ENCODE results near the gene TYK2.

The TYK2 gene

DNA sequence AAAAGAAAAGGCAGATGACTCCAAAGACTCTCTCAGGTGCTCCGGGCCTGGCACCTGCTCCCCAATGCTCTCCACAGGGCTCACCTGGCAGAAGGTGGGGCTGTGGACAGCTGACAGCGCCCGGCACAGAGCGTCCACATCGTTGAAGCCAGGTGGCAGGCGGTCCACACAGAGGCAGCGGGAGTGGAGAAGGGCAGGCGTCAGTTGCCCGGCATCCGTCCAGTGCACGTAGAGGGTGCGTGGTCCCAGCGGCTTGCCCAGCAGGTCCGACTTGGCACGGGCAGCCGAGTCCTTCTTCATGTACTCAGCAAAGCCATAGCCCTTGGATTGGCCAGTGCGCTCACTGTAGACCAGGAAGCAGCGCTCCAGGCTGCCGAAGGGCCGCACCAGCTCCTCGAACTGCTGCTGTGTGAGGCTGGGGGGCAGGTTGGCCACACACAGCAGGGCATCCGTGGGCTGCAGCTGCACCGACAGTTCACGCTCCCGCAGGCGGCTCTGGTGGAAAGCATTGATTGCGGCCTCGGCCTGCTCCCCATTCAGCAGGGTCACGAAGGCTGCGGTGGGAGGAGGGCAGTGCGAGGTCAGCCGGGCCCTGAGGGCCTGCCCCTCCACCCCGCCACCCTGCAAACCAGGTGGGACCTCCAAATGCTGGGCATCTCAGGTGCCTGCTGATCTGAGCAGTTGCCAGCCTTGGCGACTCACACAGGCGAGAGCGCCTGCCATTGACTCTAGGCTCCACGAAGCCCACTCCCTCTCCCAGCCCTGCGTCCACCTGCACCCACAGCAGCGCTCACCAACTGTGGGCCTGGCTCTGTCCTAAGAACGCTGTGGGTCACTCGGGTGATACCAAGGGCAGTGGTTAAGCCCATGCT, 51.6 kb downstream of the TYK2 start:
- no peak for TF ChIP-seq EZH2phosphoT487 (IDR thresholded peaks at IDR 0.05; ENCODE audit: borderline replicate concordance)
- TF ChIP-seq, protein P1, sequence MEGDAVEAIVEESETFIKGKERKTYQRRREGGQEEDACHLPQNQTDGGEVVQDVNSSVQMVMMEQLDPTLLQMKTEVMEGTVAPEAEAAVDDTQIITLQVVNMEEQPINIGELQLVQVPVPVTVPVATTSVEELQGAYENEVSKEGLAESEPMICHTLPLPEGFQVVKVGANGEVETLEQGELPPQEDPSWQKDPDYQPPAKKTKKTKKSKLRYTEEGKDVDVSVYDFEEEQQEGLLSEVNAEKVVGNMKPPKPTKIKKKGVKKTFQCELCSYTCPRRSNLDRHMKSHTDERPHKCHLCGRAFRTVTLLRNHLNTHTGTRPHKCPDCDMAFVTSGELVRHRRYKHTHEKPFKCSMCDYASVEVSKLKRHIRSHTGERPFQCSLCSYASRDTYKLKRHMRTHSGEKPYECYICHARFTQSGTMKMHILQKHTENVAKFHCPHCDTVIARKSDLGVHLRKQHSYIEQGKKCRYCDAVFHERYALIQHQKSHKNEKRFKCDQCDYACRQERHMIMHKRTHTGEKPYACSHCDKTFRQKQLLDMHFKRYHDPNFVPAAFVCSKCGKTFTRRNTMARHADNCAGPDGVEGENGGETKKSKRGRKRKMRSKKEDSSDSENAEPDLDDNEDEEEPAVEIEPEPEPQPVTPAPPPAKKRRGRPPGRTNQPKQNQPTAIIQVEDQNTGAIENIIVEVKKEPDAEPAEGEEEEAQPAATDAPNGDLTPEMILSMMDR (conservative IDR thresholded peaks at IDR 0.05; ENCODE audit: low read length) = no peak
- peaks cover 15% of the 10 kb centered on the region for H3K4me1 ChIP-seq (ENCODE audit: insufficient read depth, low read length, poor library complexity, severe bottlenecking)
- peaks cover 47% of the 10 kb centered on the region for H4K20me1 ChIP-seq (ENCODE audit: insufficient read depth, low read length, poor library complexity, severe bottlenecking)
- no peaks in the 10 kb centered on the region for H3K27me3 ChIP-seq (ENCODE audit: insufficient read depth, low read length, poor library complexity, severe bottlenecking)
- no peaks in the 10 kb centered on the region for H3K9me2 ChIP-seq (replicated peaks; ENCODE audit: low read depth, low read length)
- H3K36me3 ChIP-seq (ENCODE audit: insufficient read depth, low read length) = peaks cover 64% of the 10 kb centered on the region
- H2AFZ ChIP-seq (ENCODE audit: low read length) = no peak overlapping the region
- H3K9me3 ChIP-seq (ENCODE audit: insufficient read depth, low read depth, low read length) = no peaks in the 10 kb centered on the region
- no peak overlapping the region for H3K4me3 ChIP-seq (ENCODE audit: low read length, poor library complexity, severe bottlenecking)
- no peak overlapping the region for H3K4me2 ChIP-seq (ENCODE audit: low read depth, low read length, poor library complexity, severe bottlenecking)
- no peak overlapping the region for H3K9ac ChIP-seq (ENCODE audit: low read depth, low read length, poor library complexity, severe bottlenecking)
- peaks cover 60% of the 10 kb centered on the region for H3K79me2 ChIP-seq (ENCODE audit: insufficient read depth, low read length)
- H3F3A ChIP-seq (ENCODE audit: low read depth) = 0 out of 2 replicates have a peak, but pooled peaks cover 2% of the 10 kb centered on the region

DNA sequence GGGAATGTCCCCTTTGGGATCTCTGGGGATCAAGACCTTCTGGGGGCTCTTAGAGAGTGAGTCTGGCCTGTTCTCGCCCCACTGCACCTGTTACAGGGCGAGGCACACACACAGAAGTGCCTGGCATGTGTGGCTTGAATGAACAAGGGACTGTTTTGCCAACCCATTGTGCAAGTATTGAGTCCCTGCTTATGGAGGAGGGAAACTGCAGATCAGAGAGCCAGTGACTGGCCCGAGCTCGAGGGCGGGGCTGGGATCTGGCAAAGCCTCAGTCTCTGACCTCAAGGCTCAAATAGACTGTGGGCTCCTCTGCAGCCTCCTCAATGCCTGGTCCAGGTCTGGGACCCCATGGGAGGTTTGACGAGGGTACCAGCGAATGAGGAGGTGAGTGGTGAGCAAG, 52.6 kb downstream of the TYK2 start:
- peaks cover 46% of the 10 kb centered on the region for H4K20me1 ChIP-seq (ENCODE audit: insufficient read depth, low read length, poor library complexity, severe bottlenecking)
- peaks cover 73% of the 10 kb centered on the region for H3K36me3 ChIP-seq (ENCODE audit: insufficient read depth, low read length)
- H3F3A ChIP-seq (ENCODE audit: low read depth) = no peaks in the 10 kb centered on the region
- H2AFZ ChIP-seq (ENCODE audit: low read length) = no peak overlapping the region
- H3K4me1 ChIP-seq (ENCODE audit: insufficient read depth, low read length, poor library complexity, severe bottlenecking) = peaks cover 15% of the 10 kb centered on the region
- no peaks in the 10 kb centered on the region for H3K9me2 ChIP-seq (replicated peaks; ENCODE audit: low read depth, low read length)
- H3K9ac ChIP-seq (ENCODE audit: low read depth, low read length, poor library complexity, severe bottlenecking) = no peak overlapping the region
- H3K27me3 ChIP-seq (ENCODE audit: insufficient read depth, low read length, poor library complexity, severe bottlenecking) = no peaks in the 10 kb centered on the region
- TF ChIP-seq, protein P1 (conservative IDR thresholded peaks at IDR 0.05; ENCODE audit: low read length) = no peak
- no peak for TF ChIP-seq EZH2phosphoT487 (IDR thresholded peaks at IDR 0.05; ENCODE audit: borderline replicate concordance)
- peaks cover 58% of the 10 kb centered on the region for H3K79me2 ChIP-seq (ENCODE audit: insufficient read depth, low read length)
- no peaks in the 10 kb centered on the region for H3K9me3 ChIP-seq (ENCODE audit: insufficient read depth, low read depth, low read length)
- no peak overlapping the region for H3K4me3 ChIP-seq (ENCODE audit: low read length, poor library complexity, severe bottlenecking)
- H3K4me2 ChIP-seq (ENCODE audit: low read depth, low read length, poor library complexity, severe bottlenecking) = no peak overlapping the region

DNA sequence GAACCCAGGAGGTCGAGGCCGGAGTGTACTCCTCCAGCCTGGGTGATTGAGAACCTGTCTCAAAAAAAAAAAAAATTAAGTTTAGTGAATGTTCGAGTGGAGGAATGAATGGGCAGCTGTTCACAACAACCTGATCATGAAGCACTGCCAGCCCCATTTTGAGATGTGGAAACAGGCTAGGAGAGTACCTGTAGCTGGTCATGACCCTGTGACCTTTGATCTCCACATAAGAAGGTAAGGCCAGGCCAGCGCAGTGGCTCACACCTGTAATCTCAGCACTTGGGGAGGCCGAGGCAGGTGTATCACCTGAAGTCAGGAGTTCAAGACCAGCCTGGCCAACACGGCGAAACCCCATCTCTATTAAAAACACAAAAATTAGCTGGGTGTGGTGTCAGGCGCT, 54.6 kb downstream of the TYK2 start:
- Histone ChIP-seq H3K9me2 (replicated peaks; ENCODE audit: low read depth, low read length) (no peaks in the 10 kb centered on the region), H3K4me2 (ENCODE audit: low read depth, low read length, poor library complexity, severe bottlenecking) (no peak overlapping the region)

More for the DNA sequence above, 54.6 kb downstream of the TYK2 start:
- H4K20me1 ChIP-seq (ENCODE audit: insufficient read depth, low read length, poor library complexity, severe bottlenecking) = peaks cover 32% of the 10 kb centered on the region
- H3K4me3 ChIP-seq (ENCODE audit: low read length, poor library complexity, severe bottlenecking) = no peak overlapping the region
- peaks cover 5% of the 10 kb centered on the region for H3K4me1 ChIP-seq (ENCODE audit: insufficient read depth, low read length, poor library complexity, severe bottlenecking)
- H3K79me2 ChIP-seq (ENCODE audit: insufficient read depth, low read length) = peaks cover 39% of the 10 kb centered on the region
- TF ChIP-seq, protein P1 (conservative IDR thresholded peaks at IDR 0.05; ENCODE audit: low read length) = no peak
- TF ChIP-seq EZH2phosphoT487 (IDR thresholded peaks at IDR 0.05; ENCODE audit: borderline replicate concordance) = no peak
- no peaks in the 10 kb centered on the region for H3F3A ChIP-seq (ENCODE audit: low read depth)
- H3K36me3 ChIP-seq (ENCODE audit: insufficient read depth, low read length) = peaks cover 94% of the 10 kb centered on the region
- H2AFZ ChIP-seq (ENCODE audit: low read length) = no peak overlapping the region
- no peaks in the 10 kb centered on the region for H3K27me3 ChIP-seq (ENCODE audit: insufficient read depth, low read length, poor library complexity, severe bottlenecking)
- H3K9ac ChIP-seq (ENCODE audit: low read depth, low read length, poor library complexity, severe bottlenecking) = no peak overlapping the region
- no peaks in the 10 kb centered on the region for H3K9me3 ChIP-seq (ENCODE audit: insufficient read depth, low read depth, low read length)

Data from Loucy (cell line).